BLaER1 (cell line): ENCODE results near the gene DPP8.

ENCODE experiments used
- H3K27ac ChIP-seq: shearing (Covaris generic); formaldehyde crosslinking; 2 replicates; pipeline ENCODE4 v1.8.1; 2022
- H3K27me3 ChIP-seq: shearing (Covaris generic); formaldehyde crosslinking; 2 replicates; pipeline ENCODE4 v1.8.1; 2022
- H3K36me3 ChIP-seq: shearing (Covaris generic); formaldehyde crosslinking; 2 replicates; pipeline ENCODE4 v1.8.1; 2022
- H3K4me1 ChIP-seq: shearing (Covaris generic); formaldehyde crosslinking; 2 replicates; pipeline ENCODE4 v1.8.1; 2022
- H3K4me2 ChIP-seq: shearing (Covaris generic); formaldehyde crosslinking; 2 replicates; pipeline ENCODE4 v1.8.1; 2022
- H3K4me3 ChIP-seq: shearing (Covaris generic); formaldehyde crosslinking; 2 replicates; pipeline ENCODE4 v1.8.1; 2022
- H3K9ac ChIP-seq: shearing (Covaris generic); formaldehyde crosslinking; 2 replicates; pipeline ENCODE4 v1.8.1; 2022
- H3K9me3 ChIP-seq: shearing (Covaris generic); formaldehyde crosslinking; 2 replicates; pipeline ENCODE4 v1.8.1; 2022
- H4K20me1 ChIP-seq: shearing (Covaris generic); formaldehyde crosslinking; 2 replicates; pipeline ENCODE4 v1.8.1; 2022
- Cebpa-rat ChIP-seq: shearing (Covaris generic); IDR thresholded peaks from 2 replicates; pipeline ENCODE4 v1.8.1; 2022

DPP8 gene

DNA sequence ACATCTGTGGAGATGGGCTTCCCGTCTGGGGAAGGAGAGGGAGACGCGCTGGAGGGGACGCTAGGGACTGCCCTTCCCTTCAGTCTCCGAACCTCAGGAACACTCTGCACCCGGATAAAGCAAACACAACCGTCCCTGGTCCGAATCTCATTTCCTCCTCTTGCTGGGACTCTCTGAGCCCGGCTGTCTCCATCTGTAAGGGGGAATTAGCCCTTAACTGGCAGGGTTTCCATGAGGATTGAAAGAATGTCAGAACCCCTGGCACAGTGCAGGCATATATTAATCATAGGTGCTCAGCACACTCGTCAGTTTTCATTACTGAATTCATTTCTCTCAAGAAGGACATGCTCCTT is 120.5 kb downstream of the DPP8 start:
- peaks cover 21% of the 10 kb centered on the region for H3K27me3 ChIP-seq
- no peaks in the 10 kb centered on the region for H3K36me3 ChIP-seq
- no peak for TF ChIP-seq Cebpa-rat
- no peaks in the 10 kb centered on the region for H4K20me1 ChIP-seq
- H3K27ac ChIP-seq: no peak overlapping the region
- H3K4me1 ChIP-seq: peaks cover 8% of the 10 kb centered on the region
- no peak overlapping the region for H3K4me2 ChIP-seq
- H3K9ac ChIP-seq: no peak overlapping the region
- H3K9me3 ChIP-seq: no peaks in the 10 kb centered on the region
- H3K4me3 ChIP-seq: no peak overlapping the region

DNA sequence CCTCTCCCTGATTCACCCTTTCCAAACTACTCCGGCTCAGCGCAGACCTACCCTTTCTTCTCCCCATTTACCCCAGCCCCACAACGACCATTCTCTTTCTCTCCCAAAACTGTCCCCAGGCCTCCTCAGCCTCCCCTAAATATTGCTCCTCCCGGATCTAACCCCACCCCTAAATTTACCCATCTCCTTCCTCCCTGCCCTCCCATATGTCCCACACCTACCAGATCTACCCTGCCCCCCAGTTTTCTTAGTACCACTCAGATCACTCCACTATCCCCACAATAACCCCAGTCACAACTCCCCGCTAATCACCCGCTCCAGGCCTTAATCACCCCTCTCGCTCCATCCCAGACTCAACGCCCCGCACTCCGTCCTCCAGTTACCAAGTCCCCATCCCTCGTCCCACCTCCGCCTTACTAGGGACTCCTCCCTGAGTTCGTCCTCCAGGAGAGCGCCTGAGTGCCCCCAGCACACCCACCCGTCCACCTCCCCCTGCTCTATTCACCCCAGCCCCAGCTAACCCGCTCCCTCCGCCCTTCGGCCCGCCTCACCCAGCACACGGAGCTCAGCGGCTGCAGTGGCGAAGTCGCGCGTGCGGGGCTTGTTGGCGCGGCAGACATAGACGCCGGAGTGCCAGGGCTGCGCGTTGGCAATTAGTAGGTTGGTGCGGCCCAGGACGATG is 121.1 kb downstream of the DPP8 start:
- Histone ChIP-seq H3K27ac (no peak overlapping the region), H4K20me1 (no peaks in the 10 kb centered on the region), H3K4me1 (peaks cover 7% of the 10 kb centered on the region), H3K4me3 (no peak overlapping the region), H3K36me3 (no peaks in the 10 kb centered on the region), H3K27me3 (peaks cover 21% of the 10 kb centered on the region), H3K9me3 (no peaks in the 10 kb centered on the region), H3K9ac (no peak overlapping the region), H3K4me2 (no peak overlapping the region)
- no peak for TF ChIP-seq Cebpa-rat

GRCh38 chr15:65395567-65396202 is 121.8 kb downstream of the DPP8 start:
- peaks cover 21% of the 10 kb centered on the region for H3K27me3 ChIP-seq
- TF ChIP-seq Cebpa-rat: no peak
- H3K27ac ChIP-seq: no peak overlapping the region
- H3K4me1 ChIP-seq: no peaks in the 10 kb centered on the region
- no peaks in the 10 kb centered on the region for H4K20me1 ChIP-seq
- no peaks in the 10 kb centered on the region for H3K9me3 ChIP-seq
- no peak overlapping the region for H3K9ac ChIP-seq
- no peaks in the 10 kb centered on the region for H3K36me3 ChIP-seq
- H3K4me2 ChIP-seq: no peak overlapping the region
- H3K4me3 ChIP-seq: no peak overlapping the region

- no peaks in the 10 kb centered on the region for H3K36me3 ChIP-seq
- no peak for TF ChIP-seq Cebpa-rat
- H3K4me1 ChIP-seq: no peaks in the 10 kb centered on the region
- no peak overlapping the region for H3K9ac ChIP-seq
- H3K4me3 ChIP-seq: no peak overlapping the region
- H3K4me2 ChIP-seq: no peak overlapping the region
- no peak overlapping the region for H3K27ac ChIP-seq
- no peaks in the 10 kb centered on the region for H4K20me1 ChIP-seq
- no peaks in the 10 kb centered on the region for H3K9me3 ChIP-seq
- H3K27me3 ChIP-seq: peaks cover 21% of the 10 kb centered on the region
Observed at GRCh38 chr15:65394936-65395335, 122.6 kb downstream of the DPP8 start.

DNA sequence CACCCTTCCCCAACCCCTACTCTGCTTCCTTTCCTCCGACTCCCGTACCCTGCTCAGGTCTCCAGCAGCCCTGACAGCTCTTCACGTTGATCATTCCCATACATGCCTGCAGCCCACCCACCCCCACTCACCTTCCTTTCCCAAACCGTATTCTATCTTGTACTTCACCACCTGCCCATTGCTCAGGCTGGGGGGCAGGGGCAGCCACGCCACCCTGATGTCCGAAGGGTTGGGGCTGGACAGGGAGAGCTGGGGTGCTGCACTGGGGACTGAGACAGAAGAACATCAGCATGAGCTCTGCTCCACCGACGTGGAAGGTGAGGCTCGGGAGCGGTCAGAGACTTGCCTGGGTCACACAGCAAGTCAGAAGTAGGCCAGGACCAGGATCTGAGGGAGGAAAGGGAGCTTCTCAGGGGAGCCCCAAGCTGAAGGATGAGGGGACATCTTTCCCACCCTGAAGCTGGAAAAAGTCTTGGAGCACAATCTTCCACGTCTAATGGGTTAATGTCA is 123.2 kb downstream of the DPP8 start:
- Histone ChIP-seq H3K9me3 (no peaks in the 10 kb centered on the region), H3K27ac (no peak overlapping the region), H3K9ac (no peak overlapping the region), H3K4me1 (no peaks in the 10 kb centered on the region), H3K27me3 (peaks cover 21% of the 10 kb centered on the region), H3K4me3 (no peak overlapping the region), H3K36me3 (no peaks in the 10 kb centered on the region), H3K4me2 (no peak overlapping the region), H4K20me1 (no peaks in the 10 kb centered on the region)
- no peak for TF ChIP-seq Cebpa-rat

- no peaks in the 10 kb centered on the region for H4K20me1 ChIP-seq
- H3K36me3 ChIP-seq: no peaks in the 10 kb centered on the region
- TF ChIP-seq Cebpa-rat: no peak
- no peaks in the 10 kb centered on the region for H3K4me1 ChIP-seq
- H3K27ac ChIP-seq: no peak overlapping the region
- no peak overlapping the region for H3K9ac ChIP-seq
- H3K9me3 ChIP-seq: no peaks in the 10 kb centered on the region
- no peak overlapping the region for H3K4me3 ChIP-seq
- H3K4me2 ChIP-seq: no peak overlapping the region
- peaks cover 21% of the 10 kb centered on the region for H3K27me3 ChIP-seq
Observed at GRCh38 chr15:65393557-65393956, 123.9 kb downstream of the DPP8 start.

DNA sequence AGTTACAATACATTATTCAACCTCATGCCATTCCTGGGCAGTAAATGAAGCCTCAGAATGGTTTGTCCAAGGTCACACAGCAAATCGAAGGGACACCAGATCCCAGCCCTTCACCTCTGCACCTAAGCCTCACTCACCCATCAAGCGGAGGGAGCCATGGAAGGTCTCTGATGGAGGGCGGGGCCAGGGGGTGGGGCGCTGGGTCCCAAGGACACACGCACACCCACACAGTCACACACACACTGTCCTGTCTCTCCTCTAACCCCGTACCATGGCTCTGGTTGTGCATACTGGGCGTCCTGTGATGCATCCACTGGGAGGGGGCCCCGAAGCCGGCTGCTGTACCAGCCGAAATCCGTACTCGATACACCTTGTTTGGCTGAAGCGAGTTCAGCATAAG is 124.4 kb downstream of the DPP8 start:
- Histone ChIP-seq H3K4me2 (no peak overlapping the region), H3K4me3 (no peak overlapping the region), H3K9me3 (no peaks in the 10 kb centered on the region), H3K27ac (no peak overlapping the region), H3K36me3 (no peaks in the 10 kb centered on the region), H3K27me3 (peaks cover 21% of the 10 kb centered on the region), H4K20me1 (no peaks in the 10 kb centered on the region), H3K4me1 (no peaks in the 10 kb centered on the region), H3K9ac (no peak overlapping the region)
- TF ChIP-seq Cebpa-rat: no peak
